Epithelial cell of esophagus (primary cell): ENCODE data around the gene PLA1A.

Experiments
- DNase-seq: peaks from one replicate; pipeline ENCODE4 v3.0.0; 2010; ENCODE audit warnings: low read depth
- H3K4me3 ChIP-seq: 2 replicates; pipeline ENCODE4 v1.5.1; 2011; ENCODE audit warnings: mild to moderate bottlenecking, low read length, control low read depth
- TF ChIP-seq, protein P1 (sequence below): IDR thresholded peaks from 2 replicates; pipeline ENCODE4 v1.5.1; 2011; ENCODE audit warnings: low read depth, mild to moderate bottlenecking, low read length, control low read depth, inconsistent platforms; ENCODE audit not compliant: insufficient read depth; ENCODE audit errors: missing control alignments

The PLA1A gene

DNA sequence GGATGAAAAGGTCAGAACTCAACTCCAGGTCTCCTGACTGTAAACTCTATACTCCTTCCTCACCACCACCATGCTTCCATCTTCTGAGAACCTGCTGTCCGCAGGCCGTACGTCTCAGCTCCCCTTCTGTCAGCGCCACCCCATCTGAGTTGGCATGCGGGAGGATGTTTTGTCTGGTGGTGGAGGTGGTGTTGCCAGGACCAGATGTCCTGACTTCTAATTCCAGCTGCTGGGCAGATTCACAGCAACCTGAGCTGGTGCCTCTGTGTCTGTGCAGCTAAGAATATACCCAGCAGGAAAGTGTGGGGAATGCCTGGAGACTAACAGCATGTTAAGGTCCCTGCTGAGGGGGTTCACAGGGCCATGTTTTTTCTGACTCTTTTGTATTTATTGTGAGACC is 23.2 kb downstream of the PLA1A start:
- DNase-seq, result no peak
- H3K4me3 ChIP-seq, result no peak overlapping the region
- TF ChIP-seq, protein P1, sequence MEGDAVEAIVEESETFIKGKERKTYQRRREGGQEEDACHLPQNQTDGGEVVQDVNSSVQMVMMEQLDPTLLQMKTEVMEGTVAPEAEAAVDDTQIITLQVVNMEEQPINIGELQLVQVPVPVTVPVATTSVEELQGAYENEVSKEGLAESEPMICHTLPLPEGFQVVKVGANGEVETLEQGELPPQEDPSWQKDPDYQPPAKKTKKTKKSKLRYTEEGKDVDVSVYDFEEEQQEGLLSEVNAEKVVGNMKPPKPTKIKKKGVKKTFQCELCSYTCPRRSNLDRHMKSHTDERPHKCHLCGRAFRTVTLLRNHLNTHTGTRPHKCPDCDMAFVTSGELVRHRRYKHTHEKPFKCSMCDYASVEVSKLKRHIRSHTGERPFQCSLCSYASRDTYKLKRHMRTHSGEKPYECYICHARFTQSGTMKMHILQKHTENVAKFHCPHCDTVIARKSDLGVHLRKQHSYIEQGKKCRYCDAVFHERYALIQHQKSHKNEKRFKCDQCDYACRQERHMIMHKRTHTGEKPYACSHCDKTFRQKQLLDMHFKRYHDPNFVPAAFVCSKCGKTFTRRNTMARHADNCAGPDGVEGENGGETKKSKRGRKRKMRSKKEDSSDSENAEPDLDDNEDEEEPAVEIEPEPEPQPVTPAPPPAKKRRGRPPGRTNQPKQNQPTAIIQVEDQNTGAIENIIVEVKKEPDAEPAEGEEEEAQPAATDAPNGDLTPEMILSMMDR, result no peak

DNA sequence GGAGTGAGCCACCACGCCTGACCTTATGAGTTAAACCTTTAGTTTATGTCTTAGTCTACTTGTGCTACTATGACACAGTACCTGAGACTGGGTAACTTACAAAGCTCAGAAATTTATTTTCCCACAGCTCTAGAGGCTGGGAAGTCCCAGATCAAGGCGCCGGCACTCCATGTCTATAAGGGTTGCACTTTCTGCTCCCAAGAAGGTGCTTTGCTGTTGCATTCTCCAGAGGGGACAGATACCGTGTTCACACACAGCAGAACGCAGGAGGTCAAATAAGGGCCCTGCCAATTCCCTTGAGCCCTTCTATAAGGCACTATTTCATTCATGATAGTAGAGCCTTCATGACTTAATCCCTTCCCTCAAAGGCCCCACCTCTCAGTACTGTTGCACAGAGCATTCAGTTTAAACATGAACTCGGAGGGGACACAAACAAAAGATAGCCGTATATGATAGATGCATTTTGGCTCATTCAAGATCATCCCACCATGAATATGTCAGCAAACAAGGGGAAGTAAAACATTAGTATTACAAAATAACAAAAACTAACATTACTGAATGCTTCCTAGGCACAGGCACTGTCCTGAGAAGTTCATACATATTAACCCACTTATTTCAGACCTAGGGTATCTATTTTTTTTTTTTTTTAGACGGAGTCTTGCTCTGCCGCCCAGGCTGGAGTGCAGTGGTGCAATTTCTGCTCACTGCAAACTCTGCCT is 26.5 kb downstream of the PLA1A start:
- no peak for DNase-seq
- TF ChIP-seq, protein P1, result no peak
- H3K4me3 ChIP-seq, result no peak overlapping the region

DNA sequence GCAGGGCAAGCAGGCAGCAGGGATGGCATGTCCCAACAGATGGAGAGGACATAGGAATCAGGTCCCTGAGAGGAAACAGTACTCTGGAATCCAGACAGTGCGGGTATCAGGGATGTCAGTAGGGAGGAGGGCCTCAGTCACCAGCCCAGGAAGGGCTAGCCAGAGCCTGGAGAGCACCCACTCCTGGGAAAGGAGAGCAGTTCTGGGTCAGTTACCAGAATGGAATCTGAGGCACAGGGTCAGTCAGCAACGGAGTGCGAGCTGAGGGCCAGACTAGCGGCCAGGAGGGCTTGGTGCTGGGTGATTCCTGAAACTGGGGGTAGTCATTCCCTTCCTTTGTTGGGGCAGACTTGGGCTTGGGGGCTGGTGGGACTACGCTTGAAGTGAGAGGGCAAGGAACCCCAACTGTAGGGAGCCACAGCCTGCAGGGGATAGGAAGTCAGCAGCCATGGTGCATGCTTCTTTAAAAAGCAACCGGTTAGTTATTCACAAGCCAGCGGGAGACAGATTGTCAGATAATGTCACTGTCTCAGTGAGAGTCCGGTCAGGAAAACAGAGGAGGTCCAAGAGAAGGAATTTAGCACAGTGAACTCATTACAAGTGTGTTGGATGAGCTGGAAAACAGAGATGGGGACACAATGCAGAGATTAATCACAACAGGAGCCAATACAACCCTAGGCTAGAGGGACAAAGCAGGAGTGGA is 27.9 kb downstream of the PLA1A start:
- TF ChIP-seq, protein P1, result no peak
- no peak overlapping the region for H3K4me3 ChIP-seq
- DNase-seq, result no peak

DNA sequence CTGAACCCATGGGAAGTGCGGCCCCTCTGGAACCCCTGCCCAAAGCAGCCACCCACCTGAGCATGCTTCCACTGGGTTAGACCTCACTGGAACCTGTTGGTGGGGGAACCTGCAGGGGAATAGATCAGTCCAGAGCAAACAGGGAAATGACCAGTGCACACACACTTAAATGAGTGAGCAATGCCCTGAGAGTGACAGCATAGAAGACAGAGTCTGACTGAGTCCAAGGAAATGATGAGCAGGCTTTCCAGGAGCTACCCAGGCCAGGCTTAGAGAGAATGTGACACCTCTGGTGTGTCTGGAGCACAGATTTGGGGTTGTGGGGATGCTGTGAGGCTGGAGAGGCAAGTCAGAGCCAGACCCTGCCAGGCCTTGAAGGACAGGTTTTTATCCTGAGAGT is 28.5 kb downstream of the PLA1A start:
- TF ChIP-seq, protein P1, result no peak
- no peak for DNase-seq
- no peak overlapping the region for H3K4me3 ChIP-seq

DNA sequence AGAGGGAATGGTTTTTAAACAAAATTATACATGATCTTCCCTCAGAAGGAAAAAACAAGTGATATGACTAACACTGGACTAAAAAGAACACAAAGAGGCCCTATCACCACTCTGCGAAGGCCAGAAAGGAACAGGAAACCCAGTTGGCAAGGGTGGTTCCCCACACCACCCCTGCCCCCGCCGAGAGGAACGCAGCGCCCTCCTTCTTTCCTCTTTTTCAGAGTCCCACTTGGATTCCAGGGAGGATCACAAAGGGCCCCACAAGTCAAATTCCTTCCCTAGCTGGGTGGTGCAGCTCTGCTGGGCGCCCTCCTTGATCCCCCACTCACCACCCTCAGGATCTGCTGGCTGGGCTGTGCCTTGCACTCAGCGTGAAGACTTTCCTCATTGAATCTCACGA is 29.8 kb downstream of the PLA1A start:
- TF ChIP-seq, protein P1, result no peak
- H3K4me3 ChIP-seq, result no peak overlapping the region
- no peak for DNase-seq

- no peak for DNase-seq
- no peak overlapping the region for H3K4me3 ChIP-seq
- TF ChIP-seq, protein P1, result no peak
Measured at GRCh38 chr3:119628390-119628789, 30.7 kb downstream of the PLA1A start.

GRCh38 chr3:119628816-119629445 is 31.2 kb downstream of the PLA1A start:
- TF ChIP-seq, protein P1, result no peak
- H3K4me3 ChIP-seq, result no peak overlapping the region
- no peak for DNase-seq
